ENCODE results near the gene ZNF385B.

ZNF385B gene

GRCh38 chr2:179849719-179850118 is 11.7 kb downstream of the ZNF385B start:
- no peak overlapping the region for H2AFZ ChIP-seq (ENCODE audit: low read depth, low read length)
- no peaks in the 10 kb centered on the region for H3K36me3 ChIP-seq (ENCODE audit: insufficient read depth, low read length)
- H3K9me3 ChIP-seq (ENCODE audit: low read length): no peaks in the 10 kb centered on the region
- peaks cover 7% of the 10 kb centered on the region for H3K27me3 ChIP-seq (ENCODE audit: insufficient read depth, low read length)
- no peak overlapping the region for H3K4me3 ChIP-seq (ENCODE audit: low read length)
- no peaks in the 10 kb centered on the region for H3K4me1 ChIP-seq (ENCODE audit: insufficient read depth, low read length)

GRCh38 chr2:179843541-179843940 is 17.9 kb downstream of the ZNF385B start:
- no peaks in the 10 kb centered on the region for H3K36me3 ChIP-seq (ENCODE audit: insufficient read depth, low read length)
- no peaks in the 10 kb centered on the region for H3K9me3 ChIP-seq (ENCODE audit: low read length)
- no peaks in the 10 kb centered on the region for H3K27me3 ChIP-seq (ENCODE audit: insufficient read depth, low read length)
- no peak overlapping the region for H2AFZ ChIP-seq (ENCODE audit: low read depth, low read length)
- H3K4me1 ChIP-seq (ENCODE audit: insufficient read depth, low read length): no peaks in the 10 kb centered on the region
- H3K4me3 ChIP-seq (ENCODE audit: low read length): no peak overlapping the region

GRCh38 chr2:179842498-179843153 is 18.8 kb downstream of the ZNF385B start:
- no peak overlapping the region for H2AFZ ChIP-seq (ENCODE audit: low read depth, low read length)
- no peaks in the 10 kb centered on the region for H3K9me3 ChIP-seq (ENCODE audit: low read length)
- H3K4me3 ChIP-seq (ENCODE audit: low read length): no peak overlapping the region
- H3K36me3 ChIP-seq (ENCODE audit: insufficient read depth, low read length): no peaks in the 10 kb centered on the region
- no peaks in the 10 kb centered on the region for H3K27me3 ChIP-seq (ENCODE audit: insufficient read depth, low read length)
- H3K4me1 ChIP-seq (ENCODE audit: insufficient read depth, low read length): no peaks in the 10 kb centered on the region

- H3K27me3 ChIP-seq (ENCODE audit: insufficient read depth, low read length): no peaks in the 10 kb centered on the region
- no peaks in the 10 kb centered on the region for H3K36me3 ChIP-seq (ENCODE audit: insufficient read depth, low read length)
- H3K4me1 ChIP-seq (ENCODE audit: insufficient read depth, low read length): no peaks in the 10 kb centered on the region
- H3K4me3 ChIP-seq (ENCODE audit: low read length): no peak overlapping the region
- H3K9me3 ChIP-seq (ENCODE audit: low read length): no peaks in the 10 kb centered on the region
- no peak overlapping the region for H2AFZ ChIP-seq (ENCODE audit: low read depth, low read length)
These were observed 20.6 kb downstream of the ZNF385B start for GRCh38 chr2:179840840-179841239.

- H3K9me3 ChIP-seq (ENCODE audit: low read length): no peaks in the 10 kb centered on the region
- no peaks in the 10 kb centered on the region for H3K36me3 ChIP-seq (ENCODE audit: insufficient read depth, low read length)
- no peak overlapping the region for H3K4me3 ChIP-seq (ENCODE audit: low read length)
- H3K4me1 ChIP-seq (ENCODE audit: insufficient read depth, low read length): no peaks in the 10 kb centered on the region
- no peaks in the 10 kb centered on the region for H3K27me3 ChIP-seq (ENCODE audit: insufficient read depth, low read length)
- H2AFZ ChIP-seq (ENCODE audit: low read depth, low read length): no peak overlapping the region
These were observed 24.0 kb downstream of the ZNF385B start for GRCh38 chr2:179837408-179837807.

GRCh38 chr2:179830043-179830787 is 31.2 kb downstream of the ZNF385B start:
- H3K36me3 ChIP-seq (ENCODE audit: insufficient read depth, low read length): no peaks in the 10 kb centered on the region
- no peaks in the 10 kb centered on the region for H3K4me1 ChIP-seq (ENCODE audit: insufficient read depth, low read length)
- no peak overlapping the region for H2AFZ ChIP-seq (ENCODE audit: low read depth, low read length)
- H3K4me3 ChIP-seq (ENCODE audit: low read length): no peak overlapping the region
- no peaks in the 10 kb centered on the region for H3K27me3 ChIP-seq (ENCODE audit: insufficient read depth, low read length)
- no peaks in the 10 kb centered on the region for H3K9me3 ChIP-seq (ENCODE audit: low read length)

GRCh38 chr2:179826297-179826696 is 35.1 kb downstream of the ZNF385B start:
- H3K27me3 ChIP-seq (ENCODE audit: insufficient read depth, low read length): no peaks in the 10 kb centered on the region
- no peaks in the 10 kb centered on the region for H3K4me1 ChIP-seq (ENCODE audit: insufficient read depth, low read length)
- H3K36me3 ChIP-seq (ENCODE audit: insufficient read depth, low read length): no peaks in the 10 kb centered on the region
- no peak overlapping the region for H2AFZ ChIP-seq (ENCODE audit: low read depth, low read length)
- H3K4me3 ChIP-seq (ENCODE audit: low read length): no peak overlapping the region
- no peaks in the 10 kb centered on the region for H3K9me3 ChIP-seq (ENCODE audit: low read length)

GRCh38 chr2:179825494-179825893 is 35.9 kb downstream of the ZNF385B start:
- Histone ChIP-seq H2AFZ (ENCODE audit: low read depth, low read length) (no peak overlapping the region), H3K36me3 (ENCODE audit: insufficient read depth, low read length) (no peaks in the 10 kb centered on the region), H3K4me1 (ENCODE audit: insufficient read depth, low read length) (no peaks in the 10 kb centered on the region), H3K9me3 (ENCODE audit: low read length) (no peaks in the 10 kb centered on the region), H3K27me3 (ENCODE audit: insufficient read depth, low read length) (no peaks in the 10 kb centered on the region), H3K4me3 (ENCODE audit: low read length) (no peak overlapping the region)

- Histone ChIP-seq H3K36me3 (ENCODE audit: insufficient read depth, low read length) (no peaks in the 10 kb centered on the region), H3K9me3 (ENCODE audit: low read length) (no peaks in the 10 kb centered on the region), H3K4me1 (ENCODE audit: insufficient read depth, low read length) (no peaks in the 10 kb centered on the region), H2AFZ (ENCODE audit: low read depth, low read length) (no peak overlapping the region), H3K27me3 (ENCODE audit: insufficient read depth, low read length) (no peaks in the 10 kb centered on the region), H3K4me3 (ENCODE audit: low read length) (no peak overlapping the region)
These were observed 36.5 kb downstream of the ZNF385B start for GRCh38 chr2:179824961-179825360.

- Histone ChIP-seq H3K4me1 (ENCODE audit: insufficient read depth, low read length) (no peaks in the 10 kb centered on the region), H3K4me3 (ENCODE audit: low read length) (no peak overlapping the region), H2AFZ (ENCODE audit: low read depth, low read length) (no peak overlapping the region), H3K9me3 (ENCODE audit: low read length) (no peaks in the 10 kb centered on the region), H3K27me3 (ENCODE audit: insufficient read depth, low read length) (no peaks in the 10 kb centered on the region), H3K36me3 (ENCODE audit: insufficient read depth, low read length) (no peaks in the 10 kb centered on the region)
These were observed 38.9 kb downstream of the ZNF385B start for GRCh38 chr2:179822540-179822939.

GRCh38 chr2:179818546-179818945 is 42.9 kb downstream of the ZNF385B start:
- H3K4me1 ChIP-seq (ENCODE audit: insufficient read depth, low read length): no peaks in the 10 kb centered on the region
- no peaks in the 10 kb centered on the region for H3K36me3 ChIP-seq (ENCODE audit: insufficient read depth, low read length)
- H3K4me3 ChIP-seq (ENCODE audit: low read length): no peak overlapping the region
- H2AFZ ChIP-seq (ENCODE audit: low read depth, low read length): no peak overlapping the region
- no peaks in the 10 kb centered on the region for H3K9me3 ChIP-seq (ENCODE audit: low read length)
- H3K27me3 ChIP-seq (ENCODE audit: insufficient read depth, low read length): no peaks in the 10 kb centered on the region

- no peak overlapping the region for H2AFZ ChIP-seq (ENCODE audit: low read depth, low read length)
- H3K9me3 ChIP-seq (ENCODE audit: low read length): no peaks in the 10 kb centered on the region
- no peaks in the 10 kb centered on the region for H3K27me3 ChIP-seq (ENCODE audit: insufficient read depth, low read length)
- H3K36me3 ChIP-seq (ENCODE audit: insufficient read depth, low read length): no peaks in the 10 kb centered on the region
- H3K4me3 ChIP-seq (ENCODE audit: low read length): no peak overlapping the region
- no peaks in the 10 kb centered on the region for H3K4me1 ChIP-seq (ENCODE audit: insufficient read depth, low read length)
These were observed 44.1 kb downstream of the ZNF385B start for GRCh38 chr2:179817181-179817841.

GRCh38 chr2:179814050-179814449 is 47.4 kb downstream of the ZNF385B start:
- no peaks in the 10 kb centered on the region for H3K9me3 ChIP-seq (ENCODE audit: low read length)
- no peak overlapping the region for H3K4me3 ChIP-seq (ENCODE audit: low read length)
- H3K27me3 ChIP-seq (ENCODE audit: insufficient read depth, low read length): no peaks in the 10 kb centered on the region
- no peaks in the 10 kb centered on the region for H3K36me3 ChIP-seq (ENCODE audit: insufficient read depth, low read length)
- no peaks in the 10 kb centered on the region for H3K4me1 ChIP-seq (ENCODE audit: insufficient read depth, low read length)
- no peak overlapping the region for H2AFZ ChIP-seq (ENCODE audit: low read depth, low read length)

All from neuron (in vitro differentiated cells).